ENCODE data around the gene FKBP2. TPM values are rescaled to one million over a fixed set of nuclear protein-coding genes. Genes with fewer than 3 reads are reported as not detected.

FKBP2 gene
- total RNA-seq, 1 donor from 2014 or later = 48.9 TPM

Other genes with a start within 250 kb of the FKBP2 start
- gene FLRT1, start 205.2 kb upstream of the FKBP2 start, total RNA-seq = not detected in 2 replicates
- gene MACROD1, start 75.0 kb upstream of the FKBP2 start, total RNA-seq = 5.6 and 7.8 TPM in 2 replicates
- gene STIP1, start 54.9 kb upstream of the FKBP2 start, total RNA-seq = 253 and 255 TPM in 2 replicates
- 230 and 241 TPM in 2 replicates for gene FERMT3, start 34.4 kb upstream of the FKBP2 start, total RNA-seq
- 28.1 and 28.2 TPM in 2 replicates for gene TRPT1, start 14.9 kb upstream of the FKBP2 start, total RNA-seq
- 81.5 and 85.3 TPM in 2 replicates for gene NUDT22, start 14.8 kb upstream of the FKBP2 start, total RNA-seq
- gene DNAJC4, start 10.5 kb upstream of the FKBP2 start, total RNA-seq = 26.9 and 30.3 TPM in 2 replicates
- 57.7 and 58.7 TPM in 2 replicates for gene VEGFB, start 6.5 kb upstream of the FKBP2 start, total RNA-seq
- 103 and 111 TPM in 2 replicates for gene PPP1R14B, start 5.8 kb downstream of the FKBP2 start, total RNA-seq
- 11.5 and 12.0 TPM in 2 replicates for gene PLCB3, start 10.4 kb downstream of the FKBP2 start, total RNA-seq
- gene BAD, start 43.6 kb downstream of the FKBP2 start, total RNA-seq = 40.9 and 45.8 TPM in 2 replicates
- 49.4 and 52.1 TPM in 2 replicates for gene GPR137, start 44.8 kb downstream of the FKBP2 start, total RNA-seq
- 0.76 TPM in 1 of 2 replicates, not detected in the other for gene KCNK4, start 50.2 kb downstream of the FKBP2 start, total RNA-seq
- not detected in 2 replicates for gene CATSPERZ, start 59.3 kb downstream of the FKBP2 start, total RNA-seq
- gene ESRRA, start 64.4 kb downstream of the FKBP2 start, total RNA-seq = 50.8 and 52.7 TPM in 2 replicates
- gene TRMT112, start 76.5 kb downstream of the FKBP2 start, total RNA-seq = 187 and 190 TPM in 2 replicates
- gene PRDX5, start 77.0 kb downstream of the FKBP2 start, total RNA-seq = 101 TPM in 2 replicates
- gene CCDC88B, start 99.1 kb downstream of the FKBP2 start, total RNA-seq = 188 and 191 TPM in 2 replicates
- 30.8 and 31.9 TPM in 2 replicates for gene RPS6KA4, start 118.1 kb downstream of the FKBP2 start, total RNA-seq

All from T-helper 1 cell treated with Interleukin-12 subunit alpha and Interleukin-12 subunit beta and Interleukin-4 antibody, amounts not matched to agents 30 ng/mL and 1 ng/mL, for 36 hours (primary cell).